Measurements from ENCODE around the gene PTCHD4.

The PTCHD4 gene

GRCh38 chr6:48111143-48111506 is at the start of gene PTCHD4:
TSS of gene PTCHD4 (minus strand) at chr6:48111197. CDS start at chr6:48068957, 42,240 bp downstream.
- TF ChIP-seq CTCF (IDR thresholded peaks at IDR 0.05; ENCODE audit: low read depth, low read length, missing control alignments), result no peak
- H3K4me3 ChIP-seq (ENCODE audit: low read depth, low read length), result no peak within 1 kb of the TSS
- no peak for DNase-seq (ENCODE audit: low read depth)

GRCh38 chr6:48151142-48151541 is 40.1 kb upstream of the PTCHD4 start:
- TF ChIP-seq CTCF (IDR thresholded peaks at IDR 0.05; ENCODE audit: low read depth, low read length, missing control alignments), result no peak
- DNase-seq (ENCODE audit: low read depth), result no peak
- H3K4me3 ChIP-seq (ENCODE audit: low read depth, low read length), result no peak overlapping the region

GRCh38 chr6:48150701-48151100 is 39.7 kb upstream of the PTCHD4 start:
- no peak overlapping the region for H3K4me3 ChIP-seq (ENCODE audit: low read depth, low read length)
- no peak for DNase-seq (ENCODE audit: low read depth)
- TF ChIP-seq CTCF (IDR thresholded peaks at IDR 0.05; ENCODE audit: low read depth, low read length, missing control alignments), result no peak

- TF ChIP-seq CTCF (IDR thresholded peaks at IDR 0.05; ENCODE audit: low read depth, low read length, missing control alignments), result no peak
- H3K4me3 ChIP-seq (ENCODE audit: low read depth, low read length), result no peak overlapping the region
- DNase-seq (ENCODE audit: low read depth), result no peak
Measured at GRCh38 chr6:48147051-48147450, 36.1 kb upstream of the PTCHD4 start.

GRCh38 chr6:48144021-48144420 is 33.0 kb upstream of the PTCHD4 start:
- TF ChIP-seq CTCF (IDR thresholded peaks at IDR 0.05; ENCODE audit: low read depth, low read length, missing control alignments), result no peak
- no peak overlapping the region for H3K4me3 ChIP-seq (ENCODE audit: low read depth, low read length)
- no peak for DNase-seq (ENCODE audit: low read depth)

GRCh38 chr6:48141975-48142374 is 31.0 kb upstream of the PTCHD4 start:
- no peak for DNase-seq (ENCODE audit: low read depth)
- no peak for TF ChIP-seq CTCF (IDR thresholded peaks at IDR 0.05; ENCODE audit: low read depth, low read length, missing control alignments)
- no peak overlapping the region for H3K4me3 ChIP-seq (ENCODE audit: low read depth, low read length)

GRCh38 chr6:48139818-48140614 is 29.0 kb upstream of the PTCHD4 start:
- TF ChIP-seq CTCF (IDR thresholded peaks at IDR 0.05; ENCODE audit: low read depth, low read length, missing control alignments), result no peak
- DNase-seq (ENCODE audit: low read depth), result no peak
- H3K4me3 ChIP-seq (ENCODE audit: low read depth, low read length), result no peak overlapping the region
